ENCODE measurements around the gene ABCB6. TPM values are rescaled to one million over a fixed set of nuclear protein-coding genes. Genes with fewer than 3 reads are reported as not detected.

ABCB6 gene
- total RNA-seq, 4 donors from 2014 or later: 17.4 to 27.3 (median 19.6) TPM

DNA sequence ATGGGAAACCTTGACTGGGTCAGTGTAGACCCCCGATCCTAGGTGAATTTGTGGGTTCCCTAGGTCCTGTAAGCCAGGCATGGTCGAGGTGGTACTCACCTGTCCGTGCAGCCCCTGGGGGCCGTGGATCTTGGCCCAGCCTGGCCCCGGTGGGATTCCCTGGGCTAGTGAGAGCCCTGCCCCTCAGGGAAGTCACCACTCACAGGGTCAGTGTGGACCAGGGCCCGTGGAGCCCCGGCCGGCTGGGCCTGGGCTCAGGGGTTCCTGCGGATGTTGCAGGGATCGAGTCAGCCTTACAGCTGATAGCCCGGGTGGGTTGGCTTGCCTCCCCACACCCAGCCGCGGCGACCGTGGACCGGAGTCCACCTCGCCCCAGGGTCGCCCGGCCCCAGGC lies 10.2 kb upstream of the ABCB6 start:
- Histone ChIP-seq H3K4me1 (peaks cover 27 to 52% (median 40%) of the 10 kb centered on the region in 4 donors), H3K9me3 (no peaks in the 10 kb centered on the region), H3K27ac (replicated peaks in 1 of 4) (peak overlapping the region; percentile 90 to 98 (median 94)), H3K4me3 (peak overlapping the region; percentile 63 to 88 (median 80)), H3K36me3 (peaks cover 31 to 64% (median 54%) of the 10 kb centered on the region in 4 donors), H3K27me3 (no peaks in the 10 kb centered on the region)
- 0% methylated on average over 2 of the region's 19 CpGs for WGBS
- intact Hi-C loops (cut with DNase I): loop anchor here (2.0 kb wide), 1 partner anchor 16 kb away; the partner anchor contains the start of genes GLB1L and STK16
- TF ChIP-seq EP300 (IDR thresholded peaks at IDR 0.05) (no peak), POLR2AphosphoS5 (IDR thresholded peaks at IDR 0.05) (no peak), POLR2A (IDR thresholded peaks at IDR 0.05; ENCODE audit: low read depth) (no peak)
- TF ChIP-seq, protein P1, sequence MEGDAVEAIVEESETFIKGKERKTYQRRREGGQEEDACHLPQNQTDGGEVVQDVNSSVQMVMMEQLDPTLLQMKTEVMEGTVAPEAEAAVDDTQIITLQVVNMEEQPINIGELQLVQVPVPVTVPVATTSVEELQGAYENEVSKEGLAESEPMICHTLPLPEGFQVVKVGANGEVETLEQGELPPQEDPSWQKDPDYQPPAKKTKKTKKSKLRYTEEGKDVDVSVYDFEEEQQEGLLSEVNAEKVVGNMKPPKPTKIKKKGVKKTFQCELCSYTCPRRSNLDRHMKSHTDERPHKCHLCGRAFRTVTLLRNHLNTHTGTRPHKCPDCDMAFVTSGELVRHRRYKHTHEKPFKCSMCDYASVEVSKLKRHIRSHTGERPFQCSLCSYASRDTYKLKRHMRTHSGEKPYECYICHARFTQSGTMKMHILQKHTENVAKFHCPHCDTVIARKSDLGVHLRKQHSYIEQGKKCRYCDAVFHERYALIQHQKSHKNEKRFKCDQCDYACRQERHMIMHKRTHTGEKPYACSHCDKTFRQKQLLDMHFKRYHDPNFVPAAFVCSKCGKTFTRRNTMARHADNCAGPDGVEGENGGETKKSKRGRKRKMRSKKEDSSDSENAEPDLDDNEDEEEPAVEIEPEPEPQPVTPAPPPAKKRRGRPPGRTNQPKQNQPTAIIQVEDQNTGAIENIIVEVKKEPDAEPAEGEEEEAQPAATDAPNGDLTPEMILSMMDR (IDR thresholded peaks at IDR 0.05): no peak
- DNase-seq (ENCODE audit: extremely low spot score): no peak

DNA sequence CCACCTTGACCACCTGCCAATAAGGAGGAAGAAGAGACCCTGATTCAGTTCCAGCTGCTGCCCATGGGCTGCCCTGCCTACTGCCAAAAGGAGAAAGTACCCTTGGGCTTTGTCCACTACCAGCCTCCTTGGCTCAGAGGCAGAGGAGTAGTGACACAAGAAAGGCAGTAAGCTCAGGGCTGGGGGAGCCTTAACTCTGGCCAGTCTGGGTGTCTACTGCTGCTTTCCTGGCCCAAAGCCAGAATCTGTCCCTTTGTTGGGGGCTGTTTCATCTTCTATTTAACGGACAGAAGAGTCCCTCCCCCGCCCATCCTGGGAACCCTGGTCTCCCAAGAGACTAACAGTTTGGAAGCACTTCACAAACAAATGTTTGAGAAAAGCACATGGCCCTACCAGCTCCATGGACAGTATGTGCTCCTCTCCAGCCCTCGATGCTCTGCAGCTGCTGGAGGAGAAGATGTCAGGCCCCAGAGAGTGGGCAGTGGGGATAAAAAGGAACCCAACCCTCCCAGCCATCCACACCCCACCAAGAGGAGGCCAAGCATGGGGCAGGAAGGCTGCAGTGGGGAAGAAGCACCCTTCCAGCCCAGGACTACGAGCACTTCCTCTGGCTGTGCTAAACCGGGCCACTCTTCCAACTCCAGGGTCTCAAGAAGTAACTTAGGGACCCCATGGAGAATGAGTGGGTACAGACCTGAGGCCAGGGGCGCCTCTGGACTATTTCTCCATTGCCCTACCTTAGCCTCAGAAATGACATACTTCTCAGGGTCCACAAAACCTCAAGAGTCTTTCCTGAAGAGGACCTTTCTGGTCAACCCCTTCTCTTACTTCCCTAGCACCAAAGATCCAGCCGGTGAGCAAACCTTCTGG lies 9.5 kb upstream of the ABCB6 start:
- Histone ChIP-seq H3K27ac (replicated peaks in 1 of 4) (peak overlapping the region; percentile 90 to 98 (median 94)), H3K4me1 (peaks cover 27 to 52% (median 40%) of the 10 kb centered on the region in 4 donors), H3K9me3 (no peaks in the 10 kb centered on the region), H3K36me3 (peaks cover 31 to 64% (median 54%) of the 10 kb centered on the region in 4 donors), H3K4me3 (peak overlapping the region; percentile 63 to 88 (median 80)), H3K27me3 (no peaks in the 10 kb centered on the region)
- no peak for DNase-seq (ENCODE audit: extremely low spot score)
- intact Hi-C loops (cut with DNase I): loop anchor here (2.0 kb wide), 1 partner anchor 17 kb away; the partner anchor contains the start of genes GLB1L and STK16
- TF ChIP-seq POLR2AphosphoS5 (IDR thresholded peaks at IDR 0.05): no peak
- TF ChIP-seq POLR2A (IDR thresholded peaks at IDR 0.05; ENCODE audit: low read depth): no peak
- TF ChIP-seq EP300 (IDR thresholded peaks at IDR 0.05): no peak
- TF ChIP-seq, protein P1 (IDR thresholded peaks at IDR 0.05): no peak
- WGBS: 50% methylated on average over 6 of the region's 7 CpGs

DNA sequence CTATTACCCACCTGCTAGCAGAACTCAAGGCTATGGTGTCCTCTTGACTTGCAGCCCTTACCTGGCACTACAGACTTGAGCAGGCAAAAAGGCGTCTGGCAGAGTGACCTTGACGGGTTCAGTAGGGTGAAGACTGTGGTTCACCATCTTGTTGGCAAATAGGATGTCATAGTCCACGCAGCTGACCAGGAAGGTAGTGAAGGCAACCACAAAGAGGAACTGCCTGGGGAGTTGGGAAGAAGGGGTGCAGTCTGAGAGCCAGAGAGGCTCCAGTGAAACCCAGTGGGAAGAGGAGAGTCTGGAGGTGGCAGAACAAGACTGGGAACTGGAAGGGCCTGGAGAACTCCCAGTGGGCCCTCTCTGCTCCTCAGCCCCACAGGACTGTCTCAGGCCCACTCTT lies 6.6 kb upstream of the ABCB6 start:
- TF ChIP-seq POLR2A (IDR thresholded peaks at IDR 0.05; ENCODE audit: low read depth) (no peak), EP300 (IDR thresholded peaks at IDR 0.05) (no peak), POLR2AphosphoS5 (IDR thresholded peaks at IDR 0.05) (no peak)
- TF ChIP-seq, protein P1 (IDR thresholded peaks at IDR 0.05): no peak
- Histone ChIP-seq H3K4me1 (peaks cover 14 to 43% (median 23%) of the 10 kb centered on the region in 4 donors), H3K4me3 (no peak overlapping the region), H3K9me3 (no peaks in the 10 kb centered on the region), H3K27me3 (no peaks in the 10 kb centered on the region), H3K36me3 (peaks cover 49 to 73% (median 69%) of the 10 kb centered on the region in 4 donors), H3K27ac (replicated peaks in 1 of 4) (no peak overlapping the region)
- no peak for DNase-seq (ENCODE audit: extremely low spot score)
- intact Hi-C loops (cut with DNase I): no loop called here
- 90% methylated on average over 3 of the region's 3 CpGs for WGBS

DNA sequence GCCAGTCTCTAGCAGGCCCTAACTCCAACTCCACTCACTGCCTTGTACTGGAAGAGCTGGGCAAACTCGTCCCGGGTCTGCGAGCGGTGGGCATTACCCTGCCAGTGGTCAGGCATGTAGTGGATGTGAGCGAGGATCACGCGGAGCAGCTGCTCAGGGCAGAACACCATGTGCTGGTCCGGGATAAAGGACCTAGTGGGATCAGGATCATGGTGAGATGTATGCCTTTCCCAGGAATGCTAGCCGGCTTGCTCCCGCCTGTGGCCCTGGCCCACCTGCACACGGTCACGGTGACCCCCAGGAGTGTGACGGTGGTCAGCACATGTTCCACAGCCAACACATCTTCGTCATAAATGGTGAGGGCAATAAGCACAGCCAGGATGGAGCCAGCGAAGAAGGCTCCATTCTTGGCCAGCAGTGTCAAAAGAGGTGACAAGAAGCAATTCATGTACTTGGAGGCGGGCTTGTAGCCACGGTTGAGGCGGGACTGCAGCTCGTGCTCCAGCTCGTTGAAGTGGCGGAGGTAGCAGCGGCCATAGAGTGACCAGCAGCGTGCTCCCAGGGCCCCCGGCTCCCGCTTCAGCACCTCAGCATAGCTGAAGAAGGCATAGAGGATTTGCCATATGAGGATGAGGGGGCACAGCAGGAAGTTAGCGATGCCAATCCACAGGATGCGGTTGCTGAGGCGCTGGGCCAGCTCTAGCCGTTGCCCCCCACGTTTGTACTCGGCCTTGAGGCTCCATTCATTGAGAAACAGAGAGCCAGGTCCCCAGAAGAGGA lies 5.3 kb upstream of the ABCB6 start:
- H3K36me3 ChIP-seq: peaks cover 55 to 83% (median 77%) of the 10 kb centered on the region in 4 donors

More for the DNA sequence above, 5.3 kb upstream of the ABCB6 start:
- no peaks in the 10 kb centered on the region for H3K9me3 ChIP-seq
- H3K27me3 ChIP-seq: no peaks in the 10 kb centered on the region
- TF ChIP-seq POLR2A (IDR thresholded peaks at IDR 0.05; ENCODE audit: low read depth) (no peak), POLR2AphosphoS5 (IDR thresholded peaks at IDR 0.05) (no peak), EP300 (IDR thresholded peaks at IDR 0.05) (no peak)
- TF ChIP-seq, protein P1 (IDR thresholded peaks at IDR 0.05): no peak
- WGBS: 92% methylated on average over 30 of the region's 31 CpGs
- H3K27ac ChIP-seq (replicated peaks in 1 of 4): no peak overlapping the region
- no peak for DNase-seq (ENCODE audit: extremely low spot score)
- no peak overlapping the region for H3K4me3 ChIP-seq
- intact Hi-C loops (cut with DNase I): no loop called here
- peaks cover 22 to 51% (median 33%) of the 10 kb centered on the region in 4 donors for H3K4me1 ChIP-seq

Measured in esophagus muscularis mucosa (tissue), 4 donors.